ENCODE data around the gene GUK1.
A peak's percentile ranks its signal among the peaks of the same experiment; 100 is the strongest.
"Not testable (repeated sequence)": the region's sequence is repeated elsewhere in the genome, so short reads cannot be mapped to it uniquely, and the experiment has no call there.

GUK1 gene

GRCh38 chr1:228109073-228109961 lies 30.8 kb upstream of the GUK1 start, which contains the start of gene MRPL55:
Gene MRPL55, minus strand, starts transcription at chr1:228109299. Its CDS starts 1,039 bp downstream, at chr1:228108260.
- Mint-ChIP-seq H3K9me3 (no peaks in the 10 kb centered on the region), H3K4me3 (peak within 1 kb of the TSS; percentile 92), H3K36me3 (ENCODE audit: low read depth) (peaks cover 6% of the 10 kb centered on the region), H3K27ac (peak within 1 kb of the TSS; percentile 95), H3K4me1 (ENCODE audit: low read depth) (peaks cover 20% of the 10 kb centered on the region), H3K27me3 (ENCODE audit: low read depth) (no peaks in the 10 kb centered on the region)
- DNase-seq (ENCODE audit: low spot score): peak; percentile 98

- H3K36me3 Mint-ChIP-seq (ENCODE audit: low read depth): peaks cover 6% of the 10 kb centered on the region
Observed at GRCh38 chr1:228109962-228110488, 30.1 kb upstream of the GUK1 start.

GRCh38 chr1:228110556-228110955 lies 29.5 kb upstream of the GUK1 start:
- peaks cover 6% of the 10 kb centered on the region for H3K36me3 Mint-ChIP-seq (ENCODE audit: low read depth)
- H3K27me3 Mint-ChIP-seq (ENCODE audit: low read depth): no peaks in the 10 kb centered on the region
- DNase-seq (ENCODE audit: low spot score): no peak
- H3K4me1 Mint-ChIP-seq (ENCODE audit: low read depth): peaks cover 16% of the 10 kb centered on the region
- H3K9me3 Mint-ChIP-seq: no peaks in the 10 kb centered on the region
- H3K4me3 Mint-ChIP-seq: peak overlapping the region; percentile 7
- H3K27ac Mint-ChIP-seq: no peak overlapping the region

More at GRCh38 chr1:228109962-228110488, 30.1 kb upstream of the GUK1 start:
- H3K27ac Mint-ChIP-seq: peak overlapping the region; percentile 95
- peak overlapping the region; percentile 92 for H3K4me3 Mint-ChIP-seq
- DNase-seq (ENCODE audit: low spot score): no peak
- H3K9me3 Mint-ChIP-seq: no peaks in the 10 kb centered on the region
- H3K4me1 Mint-ChIP-seq (ENCODE audit: low read depth): peaks cover 16% of the 10 kb centered on the region
- no peaks in the 10 kb centered on the region for H3K27me3 Mint-ChIP-seq (ENCODE audit: low read depth)

GRCh38 chr1:228111315-228111714 lies 28.8 kb upstream of the GUK1 start:
- not testable (repeated sequence) for H3K9me3 Mint-ChIP-seq; H3K27ac Mint-ChIP-seq; H3K36me3 Mint-ChIP-seq (ENCODE audit: low read depth); H3K4me3 Mint-ChIP-seq; DNase-seq (ENCODE audit: low spot score); H3K27me3 Mint-ChIP-seq (ENCODE audit: low read depth)
- peaks cover 16% of the 10 kb centered on the region for H3K4me1 Mint-ChIP-seq (ENCODE audit: low read depth)

GRCh38 chr1:228112167-228112566 lies 27.9 kb upstream of the GUK1 start:
- no peak overlapping the region for H3K4me3 Mint-ChIP-seq
- no peak for DNase-seq (ENCODE audit: low spot score)
- H3K27ac Mint-ChIP-seq: no peak overlapping the region
- no peaks in the 10 kb centered on the region for H3K9me3 Mint-ChIP-seq
- peaks cover 3% of the 10 kb centered on the region for H3K36me3 Mint-ChIP-seq (ENCODE audit: low read depth)
- H3K27me3 Mint-ChIP-seq (ENCODE audit: low read depth): no peaks in the 10 kb centered on the region
- H3K4me1 Mint-ChIP-seq (ENCODE audit: low read depth): peaks cover 16% of the 10 kb centered on the region

GRCh38 chr1:228112617-228113016 lies 27.5 kb upstream of the GUK1 start:
- Mint-ChIP-seq H3K4me1 (ENCODE audit: low read depth) (peaks cover 16% of the 10 kb centered on the region), H3K27me3 (ENCODE audit: low read depth) (no peaks in the 10 kb centered on the region), H3K4me3 (no peak overlapping the region), H3K9me3 (peaks cover 3% of the 10 kb centered on the region), H3K27ac (no peak overlapping the region), H3K36me3 (ENCODE audit: low read depth) (peaks cover 5% of the 10 kb centered on the region)
- DNase-seq (ENCODE audit: low spot score): no peak

- no peaks in the 10 kb centered on the region for H3K27me3 Mint-ChIP-seq (ENCODE audit: low read depth)
- peaks cover 7% of the 10 kb centered on the region for H3K4me1 Mint-ChIP-seq (ENCODE audit: low read depth)
- DNase-seq (ENCODE audit: low spot score): no peak
- no peak overlapping the region for H3K27ac Mint-ChIP-seq
- peaks cover 16% of the 10 kb centered on the region for H3K9me3 Mint-ChIP-seq
- peaks cover 7% of the 10 kb centered on the region for H3K36me3 Mint-ChIP-seq (ENCODE audit: low read depth)
- no peak overlapping the region for H3K4me3 Mint-ChIP-seq
Observed at GRCh38 chr1:228114827-228115226, 25.3 kb upstream of the GUK1 start.

GRCh38 chr1:228117335-228117734 lies 22.7 kb upstream of the GUK1 start:
- Mint-ChIP-seq H3K9me3 (peaks cover 21% of the 10 kb centered on the region), H3K4me3 (no peak overlapping the region), H3K36me3 (ENCODE audit: low read depth) (peaks cover 7% of the 10 kb centered on the region), H3K27me3 (ENCODE audit: low read depth) (no peaks in the 10 kb centered on the region), H3K27ac (no peak overlapping the region), H3K4me1 (ENCODE audit: low read depth) (peaks cover 4% of the 10 kb centered on the region)
- DNase-seq (ENCODE audit: low spot score): no peak

- no peak for DNase-seq (ENCODE audit: low spot score)
- Mint-ChIP-seq H3K4me3 (no peak overlapping the region), H3K4me1 (ENCODE audit: low read depth) (peaks cover 4% of the 10 kb centered on the region), H3K36me3 (ENCODE audit: low read depth) (peaks cover 7% of the 10 kb centered on the region), H3K9me3 (peaks cover 21% of the 10 kb centered on the region), H3K27ac (no peak overlapping the region), H3K27me3 (ENCODE audit: low read depth) (no peaks in the 10 kb centered on the region)
Observed at GRCh38 chr1:228118040-228118439, 22.0 kb upstream of the GUK1 start.

- Mint-ChIP-seq H3K27ac (no peak overlapping the region), H3K4me3 (no peak overlapping the region), H3K36me3 (ENCODE audit: low read depth) (peaks cover 7% of the 10 kb centered on the region), H3K9me3 (peaks cover 21% of the 10 kb centered on the region), H3K27me3 (ENCODE audit: low read depth) (no peaks in the 10 kb centered on the region), H3K4me1 (ENCODE audit: low read depth) (peaks cover 4% of the 10 kb centered on the region)
- DNase-seq (ENCODE audit: low spot score): no peak
Observed at GRCh38 chr1:228120351-228120750, 19.7 kb upstream of the GUK1 start.

GRCh38 chr1:228120857-228121489 lies 19.1 kb upstream of the GUK1 start:
- Mint-ChIP-seq H3K4me3 (peak overlapping the region; percentile 41), H3K9me3 (peaks cover 21% of the 10 kb centered on the region), H3K36me3 (ENCODE audit: low read depth) (peaks cover 7% of the 10 kb centered on the region), H3K4me1 (ENCODE audit: low read depth) (peaks cover 4% of the 10 kb centered on the region), H3K27ac (no peak overlapping the region), H3K27me3 (ENCODE audit: low read depth) (no peaks in the 10 kb centered on the region)
- no peak for DNase-seq (ENCODE audit: low spot score)

GRCh38 chr1:228122921-228123441 lies 17.1 kb upstream of the GUK1 start:
- no peak overlapping the region for H3K27ac Mint-ChIP-seq
- peaks cover 2% of the 10 kb centered on the region for H3K36me3 Mint-ChIP-seq (ENCODE audit: low read depth)
- H3K4me3 Mint-ChIP-seq: no peak overlapping the region
- H3K4me1 Mint-ChIP-seq (ENCODE audit: low read depth): peaks cover 4% of the 10 kb centered on the region
- no peak for DNase-seq (ENCODE audit: low spot score)
- peaks cover 15% of the 10 kb centered on the region for H3K9me3 Mint-ChIP-seq
- H3K27me3 Mint-ChIP-seq (ENCODE audit: low read depth): peaks cover 3% of the 10 kb centered on the region

GRCh38 chr1:228123505-228123904 lies 16.6 kb upstream of the GUK1 start:
- peaks cover 12% of the 10 kb centered on the region for H3K9me3 Mint-ChIP-seq
- H3K36me3 Mint-ChIP-seq (ENCODE audit: low read depth): no peaks in the 10 kb centered on the region
- H3K27me3 Mint-ChIP-seq (ENCODE audit: low read depth): peaks cover 6% of the 10 kb centered on the region
- H3K4me1 Mint-ChIP-seq (ENCODE audit: low read depth): peaks cover 4% of the 10 kb centered on the region
- DNase-seq (ENCODE audit: low spot score): no peak
- H3K27ac Mint-ChIP-seq: no peak overlapping the region
- H3K4me3 Mint-ChIP-seq: no peak overlapping the region

- DNase-seq (ENCODE audit: low spot score): no peak
- peaks cover 4% of the 10 kb centered on the region for H3K4me1 Mint-ChIP-seq (ENCODE audit: low read depth)
- H3K27ac Mint-ChIP-seq: no peak overlapping the region
- H3K36me3 Mint-ChIP-seq (ENCODE audit: low read depth): no peaks in the 10 kb centered on the region
- H3K9me3 Mint-ChIP-seq: peaks cover under 1% of the 10 kb centered on the region
- no peak overlapping the region for H3K4me3 Mint-ChIP-seq
- peaks cover 9% of the 10 kb centered on the region for H3K27me3 Mint-ChIP-seq (ENCODE audit: low read depth)
Observed at GRCh38 chr1:228125185-228125584, 14.9 kb upstream of the GUK1 start.
